HG03457 (cell line): ENCODE results near the gene DLG3.

ENCODE experiments used
- ATAC-seq: cut with Tn5 transposase; IDR thresholded peaks from one replicate; pipeline ENCODE4 v1.9.1; 2021; ENCODE audit warnings: moderate number of reproducible peaks; ENCODE audit not compliant: unreplicated experiment

DLG3 gene

DNA sequence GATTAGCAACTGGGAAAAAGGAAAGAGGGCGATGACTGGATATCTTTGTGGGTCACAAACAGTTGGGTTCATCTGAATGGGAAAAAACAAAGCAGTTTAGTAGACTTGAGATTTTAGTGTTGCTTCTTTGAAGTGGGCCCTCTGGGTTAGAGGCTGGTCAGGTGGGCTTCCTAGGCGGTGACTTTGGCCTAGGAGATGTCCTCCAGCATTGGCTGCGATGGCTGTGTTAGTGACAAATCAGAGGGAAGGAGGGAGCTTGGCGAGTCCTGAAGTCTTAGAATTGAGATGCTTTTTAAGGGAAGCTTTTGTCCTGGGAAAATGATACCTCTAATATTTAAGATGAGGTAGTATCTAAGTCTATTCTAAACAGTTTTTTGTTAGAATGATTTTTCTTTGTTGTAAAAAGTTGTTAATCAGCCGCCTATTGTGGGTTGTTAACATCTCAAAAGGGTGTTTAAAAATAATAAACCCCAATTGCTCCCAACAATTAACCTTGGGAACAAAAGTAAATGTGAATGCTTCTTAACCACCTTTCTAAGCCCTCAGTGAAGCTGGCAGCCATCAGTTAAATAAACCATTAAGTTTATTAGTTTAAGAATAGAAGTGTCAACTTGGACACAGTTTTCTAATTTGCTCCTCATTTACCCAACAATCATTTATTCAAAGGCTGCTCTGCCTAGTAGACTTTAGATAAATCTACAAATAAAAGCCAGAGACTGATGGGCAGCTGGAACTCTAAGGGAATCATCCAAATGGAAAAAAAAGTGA lies 31.7 kb downstream of the DLG3 start:
- no peak for ATAC-seq

GRCh38 chrX:70476934-70477733 lies 32.5 kb downstream of the DLG3 start:
- no peak for ATAC-seq

GRCh38 chrX:70477734-70478075 lies 33.1 kb downstream of the DLG3 start:
- ATAC-seq: no peak

GRCh38 chrX:70478526-70479245 lies 34.1 kb downstream of the DLG3 start:
- ATAC-seq: no peak

DNA sequence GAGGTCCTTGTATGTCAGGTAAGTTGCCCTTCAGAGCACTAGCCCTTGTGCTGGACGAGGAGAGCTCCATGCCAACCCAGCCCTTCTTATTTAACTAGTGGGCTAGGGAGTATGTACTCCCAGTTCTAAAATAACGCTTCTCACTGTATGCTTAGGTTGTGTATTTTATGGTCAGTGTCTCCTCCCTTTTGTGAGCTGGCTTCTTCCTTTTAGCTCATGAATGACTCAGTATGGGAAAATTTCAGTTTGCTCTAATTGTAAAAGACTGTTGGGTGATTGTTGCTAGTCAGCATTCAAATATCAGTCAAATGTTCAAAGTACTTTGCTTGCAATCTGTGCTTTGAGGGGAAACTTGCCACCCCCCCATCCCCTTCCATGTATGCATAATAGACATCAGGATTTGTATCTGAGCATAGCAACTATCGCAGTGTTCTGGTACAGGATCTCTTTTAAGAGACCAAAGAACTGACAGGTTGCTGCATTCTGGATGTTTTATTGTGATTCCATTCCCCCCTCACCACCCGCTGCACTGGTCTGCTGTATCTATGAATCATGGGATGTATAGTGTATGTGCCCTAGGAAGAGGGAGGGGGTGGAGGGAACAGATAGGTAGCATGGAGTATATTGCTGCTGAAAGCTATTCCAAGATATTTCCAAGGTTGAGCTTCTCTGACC lies 34.7 kb downstream of the DLG3 start:
- no peak for ATAC-seq

DNA sequence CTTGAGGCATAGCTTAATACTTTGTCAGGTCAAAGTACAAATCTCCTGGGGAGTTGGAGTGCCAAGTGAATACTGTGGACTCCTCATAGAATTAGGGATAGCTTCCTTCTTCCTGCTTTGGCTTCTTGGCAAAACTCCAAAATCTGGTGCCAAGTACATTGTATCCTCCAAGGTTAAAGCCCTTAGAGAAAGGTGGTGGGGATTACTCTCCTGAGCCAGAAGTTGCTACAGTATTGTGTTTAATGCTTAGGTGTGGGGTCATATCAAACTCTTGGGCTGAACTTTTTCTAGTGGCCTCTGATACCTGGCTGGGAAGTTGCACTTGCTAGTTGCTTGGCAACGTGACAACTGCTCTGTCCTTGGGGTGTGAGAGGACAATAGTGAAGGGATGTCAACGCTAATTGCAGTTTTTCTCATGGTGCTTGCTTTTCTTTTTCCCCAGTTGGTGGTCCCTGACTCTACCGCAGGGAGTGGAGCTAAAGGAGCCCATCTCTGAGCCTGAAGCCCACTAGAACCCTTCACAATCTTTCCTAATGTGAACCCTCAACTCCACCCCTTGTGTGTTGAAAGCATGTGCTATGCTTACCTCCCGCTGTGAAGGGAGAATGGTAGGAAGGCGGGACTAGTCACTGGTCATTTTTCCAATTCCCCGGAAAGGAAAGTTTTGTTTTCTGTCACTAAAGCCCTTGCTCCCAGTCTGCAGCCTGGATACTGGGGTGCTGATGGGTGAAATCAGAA lies 35.5 kb downstream of the DLG3 start:
- no peak for ATAC-seq

- ATAC-seq: no peak
Measured at GRCh38 chrX:70480660-70481018, 36.0 kb downstream of the DLG3 start.

DNA sequence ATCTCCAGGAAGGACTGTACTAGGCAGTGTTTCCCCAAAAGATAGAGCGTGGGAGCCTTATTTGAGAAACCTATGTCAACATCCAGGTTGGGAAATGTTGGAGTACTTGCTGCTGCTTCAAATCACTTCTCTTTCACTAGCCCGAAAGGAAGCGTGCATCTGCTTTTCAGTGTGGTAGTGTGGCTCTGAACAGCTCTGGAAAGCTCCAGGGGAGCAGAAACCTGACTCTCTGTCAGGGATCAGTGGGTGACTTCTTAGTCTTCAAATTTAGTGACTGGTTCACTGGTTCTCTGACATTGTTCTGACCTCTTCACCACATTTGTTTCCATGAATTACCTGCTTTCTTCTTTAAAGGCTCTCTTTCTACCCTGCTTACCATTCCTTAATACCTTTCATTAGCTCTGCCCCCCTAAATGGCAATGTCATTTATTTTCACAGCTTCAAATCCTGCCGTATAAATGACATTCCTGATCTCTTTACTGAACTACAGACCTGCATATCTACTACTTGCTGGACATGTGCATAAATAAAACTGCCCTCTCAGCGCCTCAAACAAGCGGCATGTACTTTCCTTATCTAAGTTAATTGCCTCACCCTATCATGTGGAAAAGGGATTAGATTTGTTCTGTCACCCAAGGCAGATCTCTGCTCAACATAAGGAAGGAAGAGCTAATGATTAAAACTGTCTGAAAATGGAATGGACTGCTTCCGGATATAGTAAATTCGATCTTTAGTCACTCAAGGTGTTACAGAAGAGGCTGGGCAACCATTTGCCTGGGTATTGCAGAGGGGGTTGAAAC lies 37.0 kb downstream of the DLG3 start:
- ATAC-seq: no peak

GRCh38 chrX:70482300-70482699 lies 37.7 kb downstream of the DLG3 start:
- ATAC-seq: no peak

GRCh38 chrX:70485466-70485865 lies 40.8 kb downstream of the DLG3 start:
- no peak for ATAC-seq

GRCh38 chrX:70488856-70489255 lies 44.2 kb downstream of the DLG3 start:
- ATAC-seq: no peak

- no peak for ATAC-seq
Measured at GRCh38 chrX:70494441-70494840, 49.8 kb downstream of the DLG3 start.

- no peak for ATAC-seq
Measured at GRCh38 chrX:70496491-70496890, 51.9 kb downstream of the DLG3 start.

GRCh38 chrX:70497026-70497425 lies 52.4 kb downstream of the DLG3 start:
- no peak for ATAC-seq

GRCh38 chrX:70498129-70498528 lies 53.5 kb downstream of the DLG3 start:
- no peak for ATAC-seq

GRCh38 chrX:70500826-70501225 lies 56.2 kb downstream of the DLG3 start:
- no peak for ATAC-seq

GRCh38 chrX:70504772-70505450 lies 60.3 kb downstream of the DLG3 start:
- no peak for ATAC-seq

GRCh38 chrX:70505451-70505841 lies 60.8 kb downstream of the DLG3 start:
- ATAC-seq: no peak

DNA sequence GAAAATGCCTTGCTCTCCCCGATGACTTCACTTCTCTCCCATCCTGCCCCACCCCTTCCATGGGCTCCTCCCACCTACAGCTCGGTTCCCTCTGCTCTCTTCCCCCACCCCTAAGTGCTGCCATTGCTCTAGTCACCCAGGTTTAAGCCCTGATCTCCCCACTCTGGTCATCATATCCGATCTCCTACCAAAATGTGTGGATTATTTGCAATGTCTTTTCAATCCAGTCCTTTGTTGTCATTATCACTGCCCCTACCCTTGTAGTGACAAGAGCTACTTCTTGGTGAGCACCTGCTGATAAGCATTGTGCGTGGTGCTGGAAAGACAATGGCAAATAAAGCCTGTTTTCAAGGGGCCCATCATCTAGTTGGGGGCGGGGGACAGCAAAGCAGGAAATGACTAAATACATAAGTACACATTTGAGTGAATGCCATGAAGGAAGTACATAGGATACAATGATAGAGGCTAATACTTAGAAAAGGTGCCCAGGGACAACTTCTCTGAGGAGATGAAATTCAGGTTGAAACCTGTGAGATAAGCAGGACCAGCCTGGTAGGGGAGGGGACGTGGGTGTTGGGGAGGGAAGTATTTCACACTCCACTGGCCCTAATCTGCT lies 63.8 kb downstream of the DLG3 start:
- ATAC-seq: no peak
